Activated T-cell treated with anti-CD3 and anti-CD28 coated beads, Interleukin-2, amount 50 U/mL, for 48 hours (primary cell): ENCODE measurements around the gene CRB2.

Experiments
- DNase-seq, 2 experiments: peaks; one replicate each; pipeline ENCODE4 v3.0.0-alpha.2; 2020

Gene CRB2

GRCh38 chr9:123424552-123425225 lies 68.7 kb downstream of the CRB2 start:
- no peak for DNase-seq

- no peak for DNase-seq
These were observed 69.3 kb downstream of the CRB2 start for GRCh38 chr9:123425261-123425821.

GRCh38 chr9:123425836-123426365 lies 69.9 kb downstream of the CRB2 start:
- DNase-seq: no peak

- no peak for DNase-seq
These were observed 70.4 kb downstream of the CRB2 start for GRCh38 chr9:123426406-123426805.
